Cardiac muscle cell (in vitro differentiated cells and primary cell): ENCODE data around the gene CCDC69. TPM values are rescaled to one million over a fixed set of nuclear protein-coding genes. Genes with fewer than 3 reads are reported as not detected.
"Not testable (repeated sequence)": the region's sequence is repeated elsewhere in the genome, so short reads cannot be mapped to it uniquely, and the experiment has no call there.

Experiments used
- DNase-seq, 2 donors: peaks; one replicate each; pipeline versions ENCODE4 v3.0.0 to v3.0.0-alpha.2; 2010 to 2017; ENCODE audit warnings: low read depth in 1 of 2, low spot score in 1 of 2
- H3K27ac ChIP-seq: fragments of 200-600 bp; sonication (generic); 2 replicates; pipeline ENCODE4 v1.5.1; 2016
- H3K27me3 ChIP-seq: fragments of 200-600 bp; sonication (generic); 2 replicates; pipeline ENCODE4 v1.6.0; 2016; ENCODE audit warnings: control low read depth
- H3K36me3 ChIP-seq: fragments of 200-600 bp; sonication (generic); 2 replicates; pipeline ENCODE4 v1.5.1; 2016; ENCODE audit warnings: control low read depth
- H3K4me1 ChIP-seq: fragments of 200-600 bp; sonication (generic); 2 replicates; pipeline ENCODE4 v1.8.1; 2017; ENCODE audit warnings: low read depth, mild to moderate bottlenecking, mixed run types
- H3K4me3 ChIP-seq: fragments of 200-600 bp; sonication (generic); 2 replicates; pipeline ENCODE4 v1.5.1; 2016; ENCODE audit warnings: mild to moderate bottlenecking
- H3K9me3 ChIP-seq: fragments of 200-600 bp; sonication (generic); 2 replicates; pipeline ENCODE4 v1.5.1; 2017; ENCODE audit warnings: low read depth, mild to moderate bottlenecking, control low read depth
- CTCF ChIP-seq: IDR thresholded peaks from 2 replicates; pipeline ENCODE4 v1.5.1; 2012; ENCODE audit warnings: low read depth, mild to moderate bottlenecking, low read length
- polyA plus RNA-seq: library from polyadenylated mRNA; unstranded; fragments of >200 nt; fragmentation: Nextera tagmentation; extraction: Ambion mirVana; gene quantifications from 2 replicates; pipeline ENCODE4 v1.2.1, GENCODE V29; 2016
- total RNA-seq: library from RNA; depleted of rRNA; stranded (reverse); fragments of >200 nt; gene quantifications from 2 replicates; pipeline ENCODE4 v1.2.3, GENCODE V29; 2016

The CCDC69 gene
- total and polyA plus RNA-seq, 2 experiments from 2014 or later = 70.4 to 104 TPM

- Histone ChIP-seq H3K9me3 (no peaks in the 10 kb centered on the region), H3K4me3 (no peak overlapping the region), H3K27ac (no peak overlapping the region), H3K4me1 (peaks cover 6% of the 10 kb centered on the region), H3K36me3 (no peaks in the 10 kb centered on the region), H3K27me3 (no peaks in the 10 kb centered on the region)
- no peak for TF ChIP-seq CTCF
- DNase-seq = no peak
These were observed 20.3 kb upstream of the CCDC69 start for GRCh38 chr5:151244206-151244605.

- no peak for DNase-seq
- no peak for TF ChIP-seq CTCF
- H3K4me1 ChIP-seq = peaks cover 12% of the 10 kb centered on the region
- no peak overlapping the region for H3K27ac ChIP-seq
- no peaks in the 10 kb centered on the region for H3K9me3 ChIP-seq
- no peaks in the 10 kb centered on the region for H3K36me3 ChIP-seq
- no peaks in the 10 kb centered on the region for H3K27me3 ChIP-seq
- H3K4me3 ChIP-seq = no peak overlapping the region
These were observed 19.7 kb upstream of the CCDC69 start for GRCh38 chr5:151243564-151243963.

GRCh38 chr5:151243127-151243526 lies 19.2 kb upstream of the CCDC69 start:
- Histone ChIP-seq H3K27me3 (no peaks in the 10 kb centered on the region), H3K4me3 (no peak overlapping the region)

GRCh38 chr5:151240924-151241635 lies 17.2 kb upstream of the CCDC69 start:
- no peaks in the 10 kb centered on the region for H3K27me3 ChIP-seq
- H3K4me1 ChIP-seq = peaks cover 15% of the 10 kb centered on the region
- no peak for DNase-seq
- H3K36me3 ChIP-seq = no peaks in the 10 kb centered on the region
- no peak for TF ChIP-seq CTCF
- no peaks in the 10 kb centered on the region for H3K9me3 ChIP-seq
- no peak overlapping the region for H3K4me3 ChIP-seq
- no peak overlapping the region for H3K27ac ChIP-seq

More at GRCh38 chr5:151243127-151243526, 19.2 kb upstream of the CCDC69 start:
- no peak overlapping the region for H3K27ac ChIP-seq
- H3K36me3 ChIP-seq = no peaks in the 10 kb centered on the region
- H3K4me1 ChIP-seq = peaks cover 14% of the 10 kb centered on the region
- H3K9me3 ChIP-seq = no peaks in the 10 kb centered on the region
- no peak for DNase-seq
- no peak for TF ChIP-seq CTCF

- not testable (repeated sequence) for H3K27me3 ChIP-seq, H3K36me3 ChIP-seq, H3K4me3 ChIP-seq, H3K9me3 ChIP-seq, H3K27ac ChIP-seq, DNase-seq
- H3K4me1 ChIP-seq = peaks cover 15% of the 10 kb centered on the region
These were observed 16.5 kb upstream of the CCDC69 start for GRCh38 chr5:151240268-151240835.

GRCh38 chr5:151239237-151239861 lies 15.5 kb upstream of the CCDC69 start:
- H3K27me3 ChIP-seq = no peaks in the 10 kb centered on the region
- peaks cover 21% of the 10 kb centered on the region for H3K4me1 ChIP-seq
- peak overlapping the region; percentile 97 for H3K27ac ChIP-seq
- no peak overlapping the region for H3K4me3 ChIP-seq
- no peaks in the 10 kb centered on the region for H3K36me3 ChIP-seq
- H3K9me3 ChIP-seq = no peaks in the 10 kb centered on the region
- TF ChIP-seq CTCF = peak; percentile 96
- DNase-seq = peak; percentile 85 to 87
